Ishikawa (cell line): ENCODE results near the gene ARMS2.
A peak's percentile ranks its signal among the peaks of the same experiment; 100 is the strongest.

ENCODE experiments used
- CEBPB ChIP-seq: IDR thresholded peaks from 2 replicates; pipeline ENCODE4 v1.6.1; 2012
- CREB1 ChIP-seq: IDR thresholded peaks from 2 replicates; pipeline ENCODE4 v1.6.1; 2012; ENCODE audit warnings: low read depth
- EGR1 ChIP-seq: IDR thresholded peaks from 2 replicates; pipeline ENCODE4 v1.6.1; 2012
- FOXM1 ChIP-seq: IDR thresholded peaks from 2 replicates; pipeline ENCODE4 v1.6.1; 2012; ENCODE audit warnings: low read depth, borderline replicate concordance
- NFIC ChIP-seq: IDR thresholded peaks from 2 replicates; pipeline ENCODE4 v1.6.1; 2012
- RAD21 ChIP-seq: IDR thresholded peaks from 2 replicates; pipeline ENCODE4 v1.6.1; 2012; ENCODE audit warnings: low read depth
- TAF1 ChIP-seq: IDR thresholded peaks from 2 replicates; pipeline ENCODE4 v1.6.1; 2012; ENCODE audit warnings: low read depth, mild to moderate bottlenecking
- TCF12 ChIP-seq: IDR thresholded peaks from 2 replicates; pipeline ENCODE4 v1.6.1; 2012; ENCODE audit warnings: low read depth
- TEAD4 ChIP-seq: IDR thresholded peaks from 2 replicates; pipeline ENCODE4 v1.6.1; 2012
- YY1 ChIP-seq: IDR thresholded peaks from 2 replicates; pipeline ENCODE4 v1.6.1; 2012; ENCODE audit warnings: low read depth
- ZBTB7A ChIP-seq: IDR thresholded peaks from 2 replicates; pipeline ENCODE4 v1.6.1; 2012; ENCODE audit warnings: low read depth
- TF ChIP-seq, protein P1 (sequence below): IDR thresholded peaks from 2 replicates; pipeline ENCODE4 v1.6.1; 2012; ENCODE audit warnings: low read depth, mild to moderate bottlenecking
- TF ChIP-seq, protein P2 (sequence below): IDR thresholded peaks from 2 replicates; pipeline ENCODE4 v1.6.1; 2012
- TF ChIP-seq, protein P3 (sequence below): IDR thresholded peaks from 2 replicates; pipeline ENCODE4 v1.6.1; 2012

Gene ARMS2

DNA sequence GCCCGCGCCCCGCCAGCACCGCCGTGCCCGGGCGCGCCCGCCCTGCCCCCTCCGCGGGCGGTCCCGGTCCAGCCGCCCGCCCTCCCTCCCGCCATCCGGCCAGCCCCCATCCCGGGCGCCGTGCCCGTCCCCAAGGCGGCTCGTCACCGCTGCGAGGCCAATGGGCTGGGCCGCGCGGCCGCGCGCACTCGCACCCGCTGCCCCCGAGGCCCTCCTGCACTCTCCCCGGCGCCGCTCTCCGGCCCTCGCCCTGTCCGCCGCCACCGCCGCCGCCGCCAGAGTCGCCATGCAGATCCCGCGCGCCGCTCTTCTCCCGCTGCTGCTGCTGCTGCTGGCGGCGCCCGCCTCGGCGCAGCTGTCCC lies 6.9 kb downstream of the ARMS2 start, which contains the start of gene HTRA1:
Gene HTRA1 (plus strand): TSS at position 187 of the 362 bp plus-strand sequence. CDS start 100 bp downstream, at position 287.
- TF ChIP-seq RAD21 (no peak), TCF12 (no peak), TAF1 (no peak; the same call in 1 of the 2 replicates), CREB1 (no peak), TEAD4 (no peak; the same call in 1 of the 2 replicates), FOXM1 (no peak)

DNA sequence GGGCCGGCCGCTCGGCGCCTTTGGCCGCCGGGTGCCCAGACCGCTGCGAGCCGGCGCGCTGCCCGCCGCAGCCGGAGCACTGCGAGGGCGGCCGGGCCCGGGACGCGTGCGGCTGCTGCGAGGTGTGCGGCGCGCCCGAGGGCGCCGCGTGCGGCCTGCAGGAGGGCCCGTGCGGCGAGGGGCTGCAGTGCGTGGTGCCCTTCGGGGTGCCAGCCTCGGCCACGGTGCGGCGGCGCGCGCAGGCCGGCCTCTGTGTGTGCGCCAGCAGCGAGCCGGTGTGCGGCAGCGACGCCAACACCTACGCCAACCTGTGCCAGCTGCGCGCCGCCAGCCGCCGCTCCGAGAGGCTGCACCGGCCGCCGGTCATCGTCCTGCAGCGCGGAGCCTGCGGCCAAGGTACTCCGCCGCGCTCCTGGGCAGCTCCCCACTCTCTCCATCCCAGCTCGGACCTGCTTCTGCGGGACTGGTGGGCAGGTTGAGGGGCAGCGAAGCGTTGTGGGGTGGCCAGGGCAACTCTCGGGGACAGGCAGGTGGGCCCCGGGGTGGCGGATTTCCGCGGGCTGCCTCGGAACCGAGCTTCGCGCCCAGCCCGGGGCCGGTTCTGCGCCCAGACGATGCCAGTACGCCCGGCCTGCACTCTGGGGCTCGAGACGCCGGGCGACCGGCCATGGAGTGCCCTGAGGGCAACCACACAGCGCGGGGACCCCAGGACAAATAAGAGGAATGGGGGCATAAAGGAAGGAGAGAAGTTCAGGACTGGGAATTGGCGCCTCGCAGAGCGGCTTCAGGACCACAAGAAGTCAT lies 7.5 kb downstream of the ARMS2 start:
- TF ChIP-seq TCF12 (0 out of 2 replicates have a peak, but pooled peaks have one; percentile 37), CEBPB (no peak), RAD21 (no peak)

DNA sequence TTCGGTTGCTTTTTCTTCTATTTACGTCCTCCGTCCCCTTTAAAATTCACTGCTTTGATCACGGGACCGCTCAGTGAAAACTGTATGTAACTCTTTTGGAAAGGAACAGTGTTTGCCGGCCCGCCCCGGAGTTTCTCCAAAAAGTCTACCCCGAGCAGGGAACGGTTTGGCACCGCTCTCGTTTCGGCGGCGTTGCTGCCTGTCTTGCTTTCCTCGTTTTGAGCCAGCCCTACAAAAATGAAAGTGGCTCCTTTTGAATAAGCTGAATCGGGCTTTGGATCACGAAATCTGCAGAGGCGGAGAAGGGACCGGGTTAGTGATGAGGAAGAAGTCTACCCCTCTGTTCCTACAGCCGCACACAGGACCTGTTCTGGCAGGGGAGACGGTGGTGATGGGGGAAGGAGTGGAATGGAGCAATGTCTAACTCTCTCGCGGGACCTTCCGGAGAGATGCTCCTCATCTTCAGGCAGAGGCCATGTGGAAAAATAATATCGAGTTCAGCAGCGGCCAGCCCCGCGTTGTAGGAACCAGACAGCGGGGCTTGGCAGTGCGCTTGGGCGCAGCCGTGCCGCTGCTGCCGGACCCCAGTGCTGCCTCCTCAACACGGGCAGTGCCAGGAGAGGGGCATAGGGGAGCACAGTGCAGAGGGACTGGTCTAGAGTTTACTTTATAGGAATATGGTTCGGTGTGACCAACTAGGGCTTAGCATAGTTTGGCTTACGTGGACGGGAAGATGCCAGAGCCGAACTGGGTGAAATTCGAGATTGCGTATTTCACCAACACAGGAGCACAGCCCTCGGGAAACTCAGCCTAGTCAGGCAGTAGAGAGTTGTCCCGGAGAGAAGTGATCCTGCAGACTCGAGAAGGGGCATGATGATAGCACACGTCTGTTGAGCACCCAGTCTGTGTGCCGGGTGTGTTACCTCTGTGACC lies 8.3 kb downstream of the ARMS2 start:
- TF ChIP-seq ZBTB7A (no peak), EGR1 (no peak), TEAD4 (no peak)
- TF ChIP-seq, protein P1, sequence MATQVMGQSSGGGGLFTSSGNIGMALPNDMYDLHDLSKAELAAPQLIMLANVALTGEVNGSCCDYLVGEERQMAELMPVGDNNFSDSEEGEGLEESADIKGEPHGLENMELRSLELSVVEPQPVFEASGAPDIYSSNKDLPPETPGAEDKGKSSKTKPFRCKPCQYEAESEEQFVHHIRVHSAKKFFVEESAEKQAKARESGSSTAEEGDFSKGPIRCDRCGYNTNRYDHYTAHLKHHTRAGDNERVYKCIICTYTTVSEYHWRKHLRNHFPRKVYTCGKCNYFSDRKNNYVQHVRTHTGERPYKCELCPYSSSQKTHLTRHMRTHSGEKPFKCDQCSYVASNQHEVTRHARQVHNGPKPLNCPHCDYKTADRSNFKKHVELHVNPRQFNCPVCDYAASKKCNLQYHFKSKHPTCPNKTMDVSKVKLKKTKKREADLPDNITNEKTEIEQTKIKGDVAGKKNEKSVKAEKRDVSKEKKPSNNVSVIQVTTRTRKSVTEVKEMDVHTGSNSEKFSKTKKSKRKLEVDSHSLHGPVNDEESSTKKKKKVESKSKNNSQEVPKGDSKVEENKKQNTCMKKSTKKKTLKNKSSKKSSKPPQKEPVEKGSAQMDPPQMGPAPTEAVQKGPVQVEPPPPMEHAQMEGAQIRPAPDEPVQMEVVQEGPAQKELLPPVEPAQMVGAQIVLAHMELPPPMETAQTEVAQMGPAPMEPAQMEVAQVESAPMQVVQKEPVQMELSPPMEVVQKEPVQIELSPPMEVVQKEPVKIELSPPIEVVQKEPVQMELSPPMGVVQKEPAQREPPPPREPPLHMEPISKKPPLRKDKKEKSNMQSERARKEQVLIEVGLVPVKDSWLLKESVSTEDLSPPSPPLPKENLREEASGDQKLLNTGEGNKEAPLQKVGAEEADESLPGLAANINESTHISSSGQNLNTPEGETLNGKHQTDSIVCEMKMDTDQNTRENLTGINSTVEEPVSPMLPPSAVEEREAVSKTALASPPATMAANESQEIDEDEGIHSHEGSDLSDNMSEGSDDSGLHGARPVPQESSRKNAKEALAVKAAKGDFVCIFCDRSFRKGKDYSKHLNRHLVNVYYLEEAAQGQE: no peak
- TF ChIP-seq, protein P2, sequence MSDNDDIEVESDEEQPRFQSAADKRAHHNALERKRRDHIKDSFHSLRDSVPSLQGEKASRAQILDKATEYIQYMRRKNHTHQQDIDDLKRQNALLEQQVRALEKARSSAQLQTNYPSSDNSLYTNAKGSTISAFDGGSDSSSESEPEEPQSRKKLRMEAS: no peak

DNA sequence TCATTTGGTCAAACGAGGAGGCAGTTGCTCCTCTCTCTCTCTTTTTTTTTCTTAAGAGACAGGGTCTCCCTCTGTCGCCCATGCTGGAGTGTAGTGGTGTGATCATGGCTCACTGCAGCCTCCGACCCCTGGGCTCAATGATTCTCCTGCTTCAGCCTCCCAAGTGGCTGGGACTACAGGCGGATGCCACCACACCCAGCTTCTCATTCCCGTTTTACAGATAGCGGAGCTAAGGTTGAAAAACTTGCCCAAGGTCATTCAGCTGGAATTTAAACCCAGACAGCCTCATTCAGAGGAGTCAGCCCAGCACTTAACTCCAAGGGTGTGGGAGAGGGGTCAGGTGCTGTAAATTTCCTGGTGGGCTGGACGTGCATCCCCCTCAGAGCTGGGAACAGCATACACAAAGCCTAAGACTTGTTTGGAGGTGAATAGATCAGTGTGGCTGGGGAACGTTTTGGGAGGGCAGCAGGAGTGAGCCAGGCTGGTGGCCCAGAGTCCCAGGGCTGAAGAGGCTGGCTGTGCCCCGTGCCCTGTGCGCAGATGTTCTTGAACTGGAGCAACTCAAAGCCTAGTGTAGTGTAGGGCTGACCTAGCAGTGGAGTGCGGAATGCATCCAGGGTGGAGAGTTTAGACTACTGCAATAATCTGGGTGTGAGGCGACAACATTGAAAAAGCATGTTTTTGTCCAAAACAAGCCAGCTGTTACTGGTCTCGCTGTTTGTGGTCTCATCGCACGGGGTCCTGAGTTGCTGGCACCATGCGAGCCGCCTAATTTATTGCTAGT lies 9.2 kb downstream of the ARMS2 start:
- TF ChIP-seq RAD21 (no peak), TAF1 (no peak)
- TF ChIP-seq, protein P2: no peak
- TF ChIP-seq, protein P3, sequence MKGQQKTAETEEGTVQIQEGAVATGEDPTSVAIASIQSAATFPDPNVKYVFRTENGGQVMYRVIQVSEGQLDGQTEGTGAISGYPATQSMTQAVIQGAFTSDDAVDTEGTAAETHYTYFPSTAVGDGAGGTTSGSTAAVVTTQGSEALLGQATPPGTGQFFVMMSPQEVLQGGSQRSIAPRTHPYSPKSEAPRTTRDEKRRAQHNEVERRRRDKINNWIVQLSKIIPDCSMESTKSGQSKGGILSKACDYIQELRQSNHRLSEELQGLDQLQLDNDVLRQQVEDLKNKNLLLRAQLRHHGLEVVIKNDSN: no peak

DNA sequence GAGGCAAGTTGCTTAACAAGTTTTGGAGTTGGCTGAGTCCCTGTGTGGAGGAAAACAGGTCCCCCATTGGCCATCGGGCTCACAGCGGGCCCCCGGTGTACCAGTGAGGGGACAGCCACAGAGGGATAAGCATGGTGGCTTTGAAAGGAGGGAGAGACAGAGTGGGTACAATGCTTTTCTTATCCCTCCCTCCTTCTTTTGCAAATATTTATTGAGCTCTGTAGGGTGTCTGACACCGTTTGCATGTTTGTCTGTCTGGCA lies 9.7 kb downstream of the ARMS2 start:
- TF ChIP-seq, protein P1: no peak
- TF ChIP-seq ZBTB7A (no peak), EGR1 (no peak), FOXM1 (no peak), CREB1 (no peak), TCF12 (no peak), NFIC (no peak), YY1 (no peak)

DNA sequence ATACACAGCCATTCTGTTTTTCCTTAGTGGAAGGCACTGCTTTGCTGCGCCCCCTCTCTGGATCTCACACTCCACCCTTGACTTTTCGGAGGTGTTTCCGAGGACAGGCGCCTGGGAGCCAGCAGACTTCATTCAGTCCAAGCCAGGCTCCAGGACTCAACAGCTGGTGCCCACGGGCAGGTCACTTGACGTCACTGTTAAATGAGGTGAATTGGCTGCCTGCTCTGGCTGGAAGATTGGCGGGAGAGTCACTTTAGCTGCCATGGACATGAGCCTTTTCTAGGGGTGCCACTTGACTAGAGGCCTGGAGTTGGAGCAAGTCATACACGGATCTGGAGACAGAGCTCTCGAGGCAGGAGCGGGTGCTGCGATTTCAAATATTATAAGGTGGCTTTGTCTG lies 10.1 kb downstream of the ARMS2 start:
- TF ChIP-seq RAD21 (no peak), TEAD4 (no peak), CEBPB (no peak), EGR1 (no peak), YY1 (no peak), ZBTB7A (no peak), CREB1 (no peak), NFIC (no peak), TCF12 (no peak)
- TF ChIP-seq, protein P2: no peak
